HEK293 (cell line): ENCODE measurements around the gene ADD1.

Experiments
- CTCF ChIA-PET: fragments of 350-600 bp; formaldehyde crosslinking; extraction: SDS; loops from one replicate; lab custom pipeline; 2021; ENCODE audit warnings: antibody characterized with exemption; lab: Yijun Ruan, JAX
- POLR2A ChIA-PET: fragments of 300-600 bp; formaldehyde crosslinking; extraction: SDS; loops from one replicate; lab custom pipeline; 2020; ENCODE audit warnings: antibody characterized with exemption, inconsistent platforms; lab: Yijun Ruan, JAX
- H3K27ac ChIP-seq: fragments of 200-500 bp; sonication (Bioruptor generic); 2 replicates; pipeline ENCODE4 v1.5.1; 2014; ENCODE audit warnings: low read depth, low read length, control low read depth, inconsistent platforms; ENCODE audit errors: extremely low read depth
- H3K36me3 ChIP-seq, 2 experiments: fragments of 200-500 bp in 1 of 2; sonication (Bioruptor generic) in 1 of 2; 1 replicate in 1 of 2; 2 replicates in 1 of 2; pipeline ENCODE4 v1.5.1; 2014 to 2017; ENCODE audit warnings: inconsistent platforms in 2 of 2, low read length in 2 of 2; ENCODE audit not compliant: control insufficient read depth in 2 of 2, insufficient read depth in 1 of 2
- H3K4me1 ChIP-seq: fragments of 200-500 bp; sonication (Bioruptor generic); 2 replicates; pipeline ENCODE4 v1.5.1; 2014; ENCODE audit warnings: mild to moderate bottlenecking, low read length, inconsistent platforms; ENCODE audit not compliant: control insufficient read depth, insufficient read depth
- H3K4me3 ChIP-seq: 2 replicates; pipeline ENCODE4 v1.5.1; 2011; ENCODE audit warnings: low read depth, mild to moderate bottlenecking, control low read depth, low read length, moderate library complexity
- H3K9me3 ChIP-seq: fragments of 200-500 bp; sonication (Bioruptor generic); 2 replicates; pipeline ENCODE4 v1.5.1; 2014; ENCODE audit warnings: low read depth, low read length, inconsistent platforms; ENCODE audit not compliant: control insufficient read depth, insufficient read depth
- GLI2 ChIP-seq: fragments of 450-650 bp; formaldehyde crosslinking; IDR thresholded peaks from 2 replicates; pipeline ENCODE4; 2017; ENCODE audit warnings: missing biosample characterization, missing genetic modification characterization, low read depth, borderline replicate concordance
- OVOL3 ChIP-seq: fragments of 450-650 bp; formaldehyde crosslinking; IDR thresholded peaks from 2 replicates; pipeline ENCODE4 v1.5.1; 2016; ENCODE audit warnings: missing biosample characterization, missing genetic modification characterization
- ZBTB1 ChIP-seq: fragments of 450-650 bp; formaldehyde crosslinking; IDR thresholded peaks from 2 replicates; pipeline ENCODE4 v1.5.1; 2016; ENCODE audit warnings: missing biosample characterization, missing genetic modification characterization
- ZBTB21 ChIP-seq: fragments of 450-650 bp; formaldehyde crosslinking; IDR thresholded peaks from 2 replicates; pipeline ENCODE4 v1.5.1; 2017; ENCODE audit warnings: missing biosample characterization, missing genetic modification characterization
- ZNF248 ChIP-seq: fragments of 450-650 bp; formaldehyde crosslinking; IDR thresholded peaks from 2 replicates; pipeline ENCODE4 v1.5.1; 2017; ENCODE audit warnings: missing biosample characterization, missing genetic modification characterization
- ZNF324 ChIP-seq: fragments of 450-650 bp; formaldehyde crosslinking; IDR thresholded peaks from 2 replicates; pipeline ENCODE4 v1.5.1; 2016; ENCODE audit warnings: missing biosample characterization, missing genetic modification characterization
- ZNF391 ChIP-seq: fragments of 450-650 bp; formaldehyde crosslinking; IDR thresholded peaks from 2 replicates; pipeline ENCODE4 v1.5.1; 2016; ENCODE audit warnings: low read depth, missing biosample characterization, missing genetic modification characterization, borderline replicate concordance
- ZNF654 ChIP-seq: fragments of 450-650 bp; formaldehyde crosslinking; IDR thresholded peaks from 2 replicates; pipeline ENCODE4 v1.5.1; 2016; ENCODE audit warnings: low read depth, missing biosample characterization, missing genetic modification characterization
- ZNF776 ChIP-seq: fragments of 450-650 bp; formaldehyde crosslinking; IDR thresholded peaks from 2 replicates; pipeline ENCODE4 v1.5.0; 2017; ENCODE audit warnings: missing biosample characterization, missing genetic modification characterization, borderline replicate concordance
- ZSCAN16 ChIP-seq: fragments of 450-650 bp; formaldehyde crosslinking; IDR thresholded peaks from 2 replicates; pipeline ENCODE4 v1.5.1; 2016; ENCODE audit warnings: missing biosample characterization, missing genetic modification characterization
- TF ChIP-seq, protein P1 (sequence below): fragments of 450-650 bp; formaldehyde crosslinking; IDR thresholded peaks from 2 replicates; pipeline ENCODE4 v1.5.1; 2016; ENCODE audit warnings: missing biosample characterization, missing genetic modification characterization
- TF ChIP-seq, protein P2 (sequence below): fragments of 450-650 bp; formaldehyde crosslinking; conservative IDR thresholded peaks from 2 replicates; pipeline ENCODE4 v1.5.1; 2016; ENCODE audit warnings: low read depth, missing biosample characterization, missing genetic modification characterization
- TF ChIP-seq, protein P3 (sequence below): fragments of 450-650 bp; formaldehyde crosslinking; IDR thresholded peaks from 2 replicates; pipeline ENCODE4 v1.5.1; 2016; ENCODE audit warnings: missing biosample characterization, missing genetic modification characterization, borderline replicate concordance
- TF ChIP-seq, protein P4 (sequence below): fragments of 450-650 bp; formaldehyde crosslinking; IDR thresholded peaks from 2 replicates; pipeline ENCODE4 v1.5.1; 2016; ENCODE audit warnings: missing biosample characterization, missing genetic modification characterization, borderline replicate concordance
- TF ChIP-seq, protein P5 (sequence below): fragments of 450-650 bp; formaldehyde crosslinking; IDR thresholded peaks from 2 replicates; pipeline ENCODE4 v1.5.1; 2016; ENCODE audit warnings: missing biosample characterization, missing genetic modification characterization, low read depth

The ADD1 gene

DNA sequence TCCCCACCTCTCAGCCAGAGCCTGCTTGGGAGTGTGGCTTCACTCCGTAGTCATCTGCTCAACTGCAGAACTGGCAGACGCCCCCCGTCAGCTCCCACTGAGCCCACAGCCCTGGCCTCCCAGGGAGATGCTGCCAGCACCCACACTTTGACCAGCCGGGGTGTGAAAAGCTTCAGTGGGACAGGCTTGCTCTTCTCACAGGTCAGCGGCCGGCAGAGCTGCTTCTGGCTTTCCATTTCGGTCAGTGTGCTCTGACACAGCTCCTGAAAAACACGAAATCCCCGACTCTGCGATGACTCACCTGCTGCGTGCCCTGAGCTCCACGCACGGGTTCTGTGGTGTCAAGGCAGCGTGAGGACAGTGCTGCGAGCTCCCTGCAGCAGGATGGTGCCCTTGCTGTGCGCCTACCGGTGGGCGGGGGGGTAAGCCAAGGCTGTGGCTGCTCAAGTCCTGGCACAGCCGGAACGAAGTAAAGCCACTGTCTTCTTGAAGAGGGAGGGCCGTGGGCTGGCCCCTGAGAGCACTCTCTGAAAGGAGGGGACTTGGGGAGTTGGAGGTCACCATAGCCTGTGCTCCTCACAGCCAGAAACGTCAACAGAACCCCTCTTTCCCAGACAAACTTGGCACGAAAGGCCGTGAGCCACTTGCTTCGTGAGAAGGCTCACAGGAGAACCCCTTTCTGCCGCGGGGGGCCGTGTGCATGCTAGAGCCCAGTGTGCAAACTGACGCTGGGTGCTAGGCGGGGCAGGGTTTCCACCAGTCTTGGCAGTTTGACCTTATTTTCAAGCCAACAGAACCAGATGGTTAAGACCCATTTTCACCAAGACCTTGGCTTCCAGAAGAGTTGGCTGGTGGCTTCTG is 96.0 kb downstream of the ADD1 start:
- Histone ChIP-seq H3K4me1 (no peaks in the 10 kb centered on the region; the same call in 1 of the 2 replicates), H3K4me3 (no peak overlapping the region)
- POLR2A ChIA-PET: interaction anchor here (1.2 kb wide), 1 partner anchor 15 kb away, joined by 3 read pairs; no protein-coding TSS in a partner anchor
- TF ChIP-seq, protein P1, sequence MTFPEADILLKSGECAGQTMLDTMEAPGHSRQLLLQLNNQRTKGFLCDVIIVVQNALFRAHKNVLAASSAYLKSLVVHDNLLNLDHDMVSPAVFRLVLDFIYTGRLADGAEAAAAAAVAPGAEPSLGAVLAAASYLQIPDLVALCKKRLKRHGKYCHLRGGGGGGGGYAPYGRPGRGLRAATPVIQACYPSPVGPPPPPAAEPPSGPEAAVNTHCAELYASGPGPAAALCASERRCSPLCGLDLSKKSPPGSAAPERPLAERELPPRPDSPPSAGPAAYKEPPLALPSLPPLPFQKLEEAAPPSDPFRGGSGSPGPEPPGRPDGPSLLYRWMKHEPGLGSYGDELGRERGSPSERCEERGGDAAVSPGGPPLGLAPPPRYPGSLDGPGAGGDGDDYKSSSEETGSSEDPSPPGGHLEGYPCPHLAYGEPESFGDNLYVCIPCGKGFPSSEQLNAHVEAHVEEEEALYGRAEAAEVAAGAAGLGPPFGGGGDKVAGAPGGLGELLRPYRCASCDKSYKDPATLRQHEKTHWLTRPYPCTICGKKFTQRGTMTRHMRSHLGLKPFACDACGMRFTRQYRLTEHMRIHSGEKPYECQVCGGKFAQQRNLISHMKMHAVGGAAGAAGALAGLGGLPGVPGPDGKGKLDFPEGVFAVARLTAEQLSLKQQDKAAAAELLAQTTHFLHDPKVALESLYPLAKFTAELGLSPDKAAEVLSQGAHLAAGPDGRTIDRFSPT (tag by site-specific recombination): no peak
- TF ChIP-seq ZNF654 (no peak), OVOL3 (no peak), ZBTB21 (no peak), ZSCAN16 (tag by site-specific recombination) (no peak), ZBTB1 (tag by site-specific recombination) (no peak), ZNF776 (tag by site-specific recombination) (no peak), GLI2 (tag by site-specific recombination) (no peak), ZNF324 (tag by site-specific recombination) (no peak), ZNF391 (no peak), ZNF248 (tag by site-specific recombination) (no peak)
- TF ChIP-seq, protein P2, sequence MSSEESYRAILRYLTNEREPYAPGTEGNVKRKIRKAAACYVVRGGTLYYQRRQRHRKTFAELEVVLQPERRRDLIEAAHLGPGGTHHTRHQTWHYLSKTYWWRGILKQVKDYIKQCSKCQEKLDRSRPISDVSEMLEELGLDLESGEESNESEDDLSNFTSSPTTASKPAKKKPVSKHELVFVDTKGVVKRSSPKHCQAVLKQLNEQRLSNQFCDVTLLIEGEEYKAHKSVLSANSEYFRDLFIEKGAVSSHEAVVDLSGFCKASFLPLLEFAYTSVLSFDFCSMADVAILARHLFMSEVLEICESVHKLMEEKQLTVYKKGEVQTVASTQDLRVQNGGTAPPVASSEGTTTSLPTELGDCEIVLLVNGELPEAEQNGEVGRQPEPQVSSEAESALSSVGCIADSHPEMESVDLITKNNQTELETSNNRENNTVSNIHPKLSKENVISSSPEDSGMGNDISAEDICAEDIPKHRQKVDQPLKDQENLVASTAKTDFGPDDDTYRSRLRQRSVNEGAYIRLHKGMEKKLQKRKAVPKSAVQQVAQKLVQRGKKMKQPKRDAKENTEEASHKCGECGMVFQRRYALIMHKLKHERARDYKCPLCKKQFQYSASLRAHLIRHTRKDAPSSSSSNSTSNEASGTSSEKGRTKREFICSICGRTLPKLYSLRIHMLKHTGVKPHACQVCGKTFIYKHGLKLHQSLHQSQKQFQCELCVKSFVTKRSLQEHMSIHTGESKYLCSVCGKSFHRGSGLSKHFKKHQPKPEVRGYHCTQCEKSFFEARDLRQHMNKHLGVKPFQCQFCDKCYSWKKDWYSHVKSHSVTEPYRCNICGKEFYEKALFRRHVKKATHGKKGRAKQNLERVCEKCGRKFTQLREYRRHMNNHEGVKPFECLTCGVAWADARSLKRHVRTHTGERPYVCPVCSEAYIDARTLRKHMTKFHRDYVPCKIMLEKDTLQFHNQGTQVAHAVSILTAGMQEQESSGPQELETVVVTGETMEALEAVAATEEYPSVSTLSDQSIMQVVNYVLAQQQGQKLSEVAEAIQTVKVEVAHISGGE (tag by site-specific recombination): no peak
- TF ChIP-seq, protein P3, sequence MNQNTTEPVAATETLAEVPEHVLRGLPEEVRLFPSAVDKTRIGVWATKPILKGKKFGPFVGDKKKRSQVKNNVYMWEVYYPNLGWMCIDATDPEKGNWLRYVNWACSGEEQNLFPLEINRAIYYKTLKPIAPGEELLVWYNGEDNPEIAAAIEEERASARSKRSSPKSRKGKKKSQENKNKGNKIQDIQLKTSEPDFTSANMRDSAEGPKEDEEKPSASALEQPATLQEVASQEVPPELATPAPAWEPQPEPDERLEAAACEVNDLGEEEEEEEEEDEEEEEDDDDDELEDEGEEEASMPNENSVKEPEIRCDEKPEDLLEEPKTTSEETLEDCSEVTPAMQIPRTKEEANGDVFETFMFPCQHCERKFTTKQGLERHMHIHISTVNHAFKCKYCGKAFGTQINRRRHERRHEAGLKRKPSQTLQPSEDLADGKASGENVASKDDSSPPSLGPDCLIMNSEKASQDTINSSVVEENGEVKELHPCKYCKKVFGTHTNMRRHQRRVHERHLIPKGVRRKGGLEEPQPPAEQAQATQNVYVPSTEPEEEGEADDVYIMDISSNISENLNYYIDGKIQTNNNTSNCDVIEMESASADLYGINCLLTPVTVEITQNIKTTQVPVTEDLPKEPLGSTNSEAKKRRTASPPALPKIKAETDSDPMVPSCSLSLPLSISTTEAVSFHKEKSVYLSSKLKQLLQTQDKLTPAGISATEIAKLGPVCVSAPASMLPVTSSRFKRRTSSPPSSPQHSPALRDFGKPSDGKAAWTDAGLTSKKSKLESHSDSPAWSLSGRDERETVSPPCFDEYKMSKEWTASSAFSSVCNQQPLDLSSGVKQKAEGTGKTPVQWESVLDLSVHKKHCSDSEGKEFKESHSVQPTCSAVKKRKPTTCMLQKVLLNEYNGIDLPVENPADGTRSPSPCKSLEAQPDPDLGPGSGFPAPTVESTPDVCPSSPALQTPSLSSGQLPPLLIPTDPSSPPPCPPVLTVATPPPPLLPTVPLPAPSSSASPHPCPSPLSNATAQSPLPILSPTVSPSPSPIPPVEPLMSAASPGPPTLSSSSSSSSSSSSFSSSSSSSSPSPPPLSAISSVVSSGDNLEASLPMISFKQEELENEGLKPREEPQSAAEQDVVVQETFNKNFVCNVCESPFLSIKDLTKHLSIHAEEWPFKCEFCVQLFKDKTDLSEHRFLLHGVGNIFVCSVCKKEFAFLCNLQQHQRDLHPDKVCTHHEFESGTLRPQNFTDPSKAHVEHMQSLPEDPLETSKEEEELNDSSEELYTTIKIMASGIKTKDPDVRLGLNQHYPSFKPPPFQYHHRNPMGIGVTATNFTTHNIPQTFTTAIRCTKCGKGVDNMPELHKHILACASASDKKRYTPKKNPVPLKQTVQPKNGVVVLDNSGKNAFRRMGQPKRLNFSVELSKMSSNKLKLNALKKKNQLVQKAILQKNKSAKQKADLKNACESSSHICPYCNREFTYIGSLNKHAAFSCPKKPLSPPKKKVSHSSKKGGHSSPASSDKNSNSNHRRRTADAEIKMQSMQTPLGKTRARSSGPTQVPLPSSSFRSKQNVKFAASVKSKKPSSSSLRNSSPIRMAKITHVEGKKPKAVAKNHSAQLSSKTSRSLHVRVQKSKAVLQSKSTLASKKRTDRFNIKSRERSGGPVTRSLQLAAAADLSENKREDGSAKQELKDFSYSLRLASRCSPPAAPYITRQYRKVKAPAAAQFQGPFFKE: no peak
- TF ChIP-seq, protein P4, sequence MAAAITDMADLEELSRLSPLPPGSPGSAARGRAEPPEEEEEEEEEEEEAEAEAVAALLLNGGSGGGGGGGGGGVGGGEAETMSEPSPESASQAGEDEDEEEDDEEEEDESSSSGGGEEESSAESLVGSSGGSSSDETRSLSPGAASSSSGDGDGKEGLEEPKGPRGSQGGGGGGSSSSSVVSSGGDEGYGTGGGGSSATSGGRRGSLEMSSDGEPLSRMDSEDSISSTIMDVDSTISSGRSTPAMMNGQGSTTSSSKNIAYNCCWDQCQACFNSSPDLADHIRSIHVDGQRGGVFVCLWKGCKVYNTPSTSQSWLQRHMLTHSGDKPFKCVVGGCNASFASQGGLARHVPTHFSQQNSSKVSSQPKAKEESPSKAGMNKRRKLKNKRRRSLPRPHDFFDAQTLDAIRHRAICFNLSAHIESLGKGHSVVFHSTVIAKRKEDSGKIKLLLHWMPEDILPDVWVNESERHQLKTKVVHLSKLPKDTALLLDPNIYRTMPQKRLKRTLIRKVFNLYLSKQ: no peak
- TF ChIP-seq, protein P5, sequence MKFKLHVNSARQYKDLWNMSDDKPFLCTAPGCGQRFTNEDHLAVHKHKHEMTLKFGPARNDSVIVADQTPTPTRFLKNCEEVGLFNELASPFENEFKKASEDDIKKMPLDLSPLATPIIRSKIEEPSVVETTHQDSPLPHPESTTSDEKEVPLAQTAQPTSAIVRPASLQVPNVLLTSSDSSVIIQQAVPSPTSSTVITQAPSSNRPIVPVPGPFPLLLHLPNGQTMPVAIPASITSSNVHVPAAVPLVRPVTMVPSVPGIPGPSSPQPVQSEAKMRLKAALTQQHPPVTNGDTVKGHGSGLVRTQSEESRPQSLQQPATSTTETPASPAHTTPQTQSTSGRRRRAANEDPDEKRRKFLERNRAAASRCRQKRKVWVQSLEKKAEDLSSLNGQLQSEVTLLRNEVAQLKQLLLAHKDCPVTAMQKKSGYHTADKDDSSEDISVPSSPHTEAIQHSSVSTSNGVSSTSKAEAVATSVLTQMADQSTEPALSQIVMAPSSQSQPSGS: no peak
- TF ChIP-seq, all 188 proteins: peak for 0
- H3K36me3 ChIP-seq: peaks cover 6 to 84% of the 10 kb centered on the region in 2 experiments; a peak in 2 of 3 replicates
- no peak overlapping the region for H3K27ac ChIP-seq
- H3K9me3 ChIP-seq: no peaks in the 10 kb centered on the region
- CTCF ChIA-PET: no interaction called here
